ENCODE data around the gene TFPT.

The TFPT gene

GRCh38 chr19:54073829-54074228 lies 41.6 kb downstream of the TFPT start:
- no peak for DNase-seq
- no peaks in the 10 kb centered on the region for H3K36me3 ChIP-seq (replicated peaks; ENCODE audit: insufficient read depth, low read length)

GRCh38 chr19:54069470-54069869 lies 46.0 kb downstream of the TFPT start:
- Histone ChIP-seq H3K9ac (ENCODE audit: low read length) (no peak overlapping the region), H3K27me3 (replicated peaks; ENCODE audit: insufficient read depth, low read length) (peaks cover 45% of the 10 kb centered on the region), H3K4me3 (ENCODE audit: low read length) (no peak overlapping the region), H2AFZ (ENCODE audit: low read length) (no peak overlapping the region), H3K9me3 (replicated peaks; ENCODE audit: insufficient read depth, low read length) (no peaks in the 10 kb centered on the region), H3K4me1 (ENCODE audit: low read length) (no peaks in the 10 kb centered on the region), H3F3A (ENCODE audit: insufficient read depth, low read length) (no peaks in the 10 kb centered on the region), H3K36me3 (replicated peaks; ENCODE audit: insufficient read depth, low read length) (no peaks in the 10 kb centered on the region), H3K79me2 (ENCODE audit: low read length) (no peaks in the 10 kb centered on the region), H3K4me2 (ENCODE audit: low read depth, low read length) (no peak overlapping the region), H3K27ac (ENCODE audit: low read length) (no peak overlapping the region), H4K20me1 (ENCODE audit: insufficient read depth, low read length) (no peaks in the 10 kb centered on the region), H3K9me2 (replicated peaks; ENCODE audit: insufficient read depth, low read length) (no peaks in the 10 kb centered on the region)
- DNase-seq: no peak
- no peak for TF ChIP-seq EZH2 (optimal IDR thresholded peaks at IDR 0.05; ENCODE audit: low read depth, low read length)
- TF ChIP-seq EZH2phosphoT487 (IDR thresholded peaks at IDR 0.05; ENCODE audit: low read length): no peak
- TF ChIP-seq CTCF (IDR thresholded peaks at IDR 0.05; ENCODE audit: low read length): no peak

More at GRCh38 chr19:54073829-54074228, 41.6 kb downstream of the TFPT start:
- no peaks in the 10 kb centered on the region for H3K79me2 ChIP-seq (ENCODE audit: low read length)
- no peaks in the 10 kb centered on the region for H4K20me1 ChIP-seq (ENCODE audit: insufficient read depth, low read length)
- no peak overlapping the region for H3K27ac ChIP-seq (ENCODE audit: low read length)
- H3K27me3 ChIP-seq (replicated peaks; ENCODE audit: insufficient read depth, low read length): peaks cover 38% of the 10 kb centered on the region
- H3K9ac ChIP-seq (ENCODE audit: low read length): no peak overlapping the region
- H3K4me2 ChIP-seq (ENCODE audit: low read depth, low read length): no peak overlapping the region
- H3K4me1 ChIP-seq (ENCODE audit: low read length): no peaks in the 10 kb centered on the region
- H3K9me2 ChIP-seq (replicated peaks; ENCODE audit: insufficient read depth, low read length): no peaks in the 10 kb centered on the region
- H3K9me3 ChIP-seq (replicated peaks; ENCODE audit: insufficient read depth, low read length): no peaks in the 10 kb centered on the region
- TF ChIP-seq EZH2phosphoT487 (IDR thresholded peaks at IDR 0.05; ENCODE audit: low read length) (no peak), EZH2 (optimal IDR thresholded peaks at IDR 0.05; ENCODE audit: low read depth, low read length) (no peak)
- H2AFZ ChIP-seq (ENCODE audit: low read length): no peak overlapping the region
- no peak overlapping the region for H3K4me3 ChIP-seq (ENCODE audit: low read length)
- H3F3A ChIP-seq (ENCODE audit: insufficient read depth, low read length): no peaks in the 10 kb centered on the region

- Histone ChIP-seq H4K20me1 (ENCODE audit: insufficient read depth, low read length) (no peaks in the 10 kb centered on the region), H3K4me1 (ENCODE audit: low read length) (no peaks in the 10 kb centered on the region), H3K27me3 (replicated peaks; ENCODE audit: insufficient read depth, low read length) (peaks cover 45% of the 10 kb centered on the region), H3K4me3 (ENCODE audit: low read length) (no peak within 1 kb of the TSS), H3K27ac (ENCODE audit: low read length) (no peak within 1 kb of the TSS), H3K36me3 (replicated peaks; ENCODE audit: insufficient read depth, low read length) (no peaks in the 10 kb centered on the region), H3K9ac (ENCODE audit: low read length) (no peak within 1 kb of the TSS), H3F3A (ENCODE audit: insufficient read depth, low read length) (no peaks in the 10 kb centered on the region), H3K79me2 (ENCODE audit: low read length) (no peaks in the 10 kb centered on the region), H3K4me2 (ENCODE audit: low read depth, low read length) (no peak within 1 kb of the TSS), H2AFZ (ENCODE audit: low read length) (no peak within 1 kb of the TSS), H3K9me3 (replicated peaks; ENCODE audit: insufficient read depth, low read length) (no peaks in the 10 kb centered on the region), H3K9me2 (replicated peaks; ENCODE audit: insufficient read depth, low read length) (no peaks in the 10 kb centered on the region)
- no peak for TF ChIP-seq EZH2 (optimal IDR thresholded peaks at IDR 0.05; ENCODE audit: low read depth, low read length)
- TF ChIP-seq CTCF (IDR thresholded peaks at IDR 0.05; ENCODE audit: low read length): no peak
- TF ChIP-seq EZH2phosphoT487 (IDR thresholded peaks at IDR 0.05; ENCODE audit: low read length): no peak
- no peak for DNase-seq
Measured at GRCh38 chr19:54063350-54064116, 51.9 kb downstream of the TFPT start, which contains the start of gene VSTM1. Gene VSTM1 (minus strand): TSS chr19:54063897. CDS start chr19:54063777, 120 bp downstream.

- H4K20me1 ChIP-seq (ENCODE audit: insufficient read depth, low read length): no peaks in the 10 kb centered on the region
- no peaks in the 10 kb centered on the region for H3K36me3 ChIP-seq (replicated peaks; ENCODE audit: insufficient read depth, low read length)
- DNase-seq: no peak
- peaks cover 38% of the 10 kb centered on the region for H3K27me3 ChIP-seq (replicated peaks; ENCODE audit: insufficient read depth, low read length)
- TF ChIP-seq EZH2phosphoT487 (IDR thresholded peaks at IDR 0.05; ENCODE audit: low read length) (no peak), EZH2 (optimal IDR thresholded peaks at IDR 0.05; ENCODE audit: low read depth, low read length) (no peak)
- H3K4me3 ChIP-seq (ENCODE audit: low read length): no peak overlapping the region
- no peaks in the 10 kb centered on the region for H3K9me2 ChIP-seq (replicated peaks; ENCODE audit: insufficient read depth, low read length)
- no peaks in the 10 kb centered on the region for H3K4me1 ChIP-seq (ENCODE audit: low read length)
- H3K9me3 ChIP-seq (replicated peaks; ENCODE audit: insufficient read depth, low read length): no peaks in the 10 kb centered on the region
- no peak overlapping the region for H3K27ac ChIP-seq (ENCODE audit: low read length)
- H3K4me2 ChIP-seq (ENCODE audit: low read depth, low read length): no peak overlapping the region
- no peaks in the 10 kb centered on the region for H3F3A ChIP-seq (ENCODE audit: insufficient read depth, low read length)
- no peak overlapping the region for H2AFZ ChIP-seq (ENCODE audit: low read length)
- no peaks in the 10 kb centered on the region for H3K79me2 ChIP-seq (ENCODE audit: low read length)
- no peak overlapping the region for H3K9ac ChIP-seq (ENCODE audit: low read length)
Measured at GRCh38 chr19:54062643-54063042, 52.8 kb downstream of the TFPT start.
